GM18511 (cell line): ENCODE data around the gene NOTCH4.

Experiments used
- ATAC-seq: cut with Tn5 transposase; IDR thresholded peaks from one replicate; pipeline ENCODE4 v1.9.1; 2021; ENCODE audit warnings: mild to moderate bottlenecking, moderate library complexity; ENCODE audit not compliant: unreplicated experiment

The NOTCH4 gene

DNA sequence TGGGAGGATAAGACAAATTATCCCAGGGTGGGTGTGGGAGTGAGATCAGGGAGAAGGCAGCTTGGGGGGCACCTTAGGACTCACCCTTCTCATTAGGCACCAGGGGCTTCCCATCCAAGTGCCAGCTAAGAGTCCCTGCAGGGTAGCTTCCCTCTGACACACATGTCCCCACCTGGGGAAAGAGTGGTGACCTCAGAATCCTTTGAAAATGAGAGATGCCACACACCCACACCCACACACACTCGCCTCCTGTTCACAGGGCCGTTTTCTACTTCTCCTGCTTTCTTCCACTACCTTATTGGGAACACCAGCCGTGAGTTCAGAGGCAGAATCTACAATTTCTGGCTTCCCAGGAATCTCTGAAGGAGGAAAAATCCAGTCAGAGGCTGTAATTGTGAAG, 40.8 kb downstream of the NOTCH4 start:
- no peak for ATAC-seq

DNA sequence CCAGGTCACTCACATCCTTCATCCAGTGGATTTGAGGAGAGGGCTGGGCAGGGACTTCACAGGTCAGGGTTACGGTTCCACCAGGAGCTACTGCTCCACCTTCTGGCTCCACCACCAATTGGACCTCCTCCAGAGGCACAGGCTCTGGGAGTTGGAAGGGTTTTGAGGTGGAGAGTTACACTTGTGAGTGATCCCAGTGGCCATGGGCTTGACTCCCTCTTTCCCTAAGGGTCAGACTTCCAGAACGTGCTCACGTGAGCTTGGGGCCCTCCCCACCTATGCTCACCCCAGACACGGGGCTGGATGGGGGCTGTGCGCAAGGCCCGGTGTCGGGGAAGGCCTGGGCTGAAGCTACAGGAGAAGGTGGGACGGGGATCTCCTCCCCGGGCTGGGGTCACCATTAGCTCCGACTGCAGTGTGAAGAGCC, 41.3 kb downstream of the NOTCH4 start:
- ATAC-seq, result no peak

DNA sequence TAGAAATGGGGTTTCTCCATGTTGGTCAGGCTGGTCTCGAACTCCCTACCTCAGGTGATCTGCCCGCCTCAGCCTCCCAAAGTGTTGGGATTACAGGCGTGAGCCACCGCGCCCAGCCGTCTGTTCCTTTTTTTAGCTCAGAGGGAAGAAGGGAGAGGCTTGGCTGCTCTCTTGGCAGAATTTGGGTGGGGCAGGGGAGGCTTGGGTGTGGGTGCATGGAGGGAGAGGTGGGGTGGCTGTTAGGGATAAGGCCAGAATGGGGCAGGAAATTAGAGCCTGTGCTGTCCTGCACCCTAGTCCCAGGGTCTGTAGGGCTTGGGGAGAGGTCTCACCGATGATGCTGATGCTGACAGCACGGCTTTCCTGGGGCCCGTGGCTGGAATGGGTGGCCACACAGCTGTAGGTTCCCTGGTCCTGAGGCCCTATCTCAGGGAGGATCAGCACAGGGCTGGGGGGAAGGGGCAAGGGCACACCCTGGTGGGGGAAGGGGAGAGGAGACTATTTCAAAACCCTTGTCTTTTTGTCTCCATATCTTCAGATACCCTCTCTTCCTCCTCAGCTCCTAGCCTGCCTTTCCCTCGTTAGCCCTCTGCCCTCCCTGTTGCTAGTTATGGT, 41.8 kb downstream of the NOTCH4 start:
- no peak for ATAC-seq

DNA sequence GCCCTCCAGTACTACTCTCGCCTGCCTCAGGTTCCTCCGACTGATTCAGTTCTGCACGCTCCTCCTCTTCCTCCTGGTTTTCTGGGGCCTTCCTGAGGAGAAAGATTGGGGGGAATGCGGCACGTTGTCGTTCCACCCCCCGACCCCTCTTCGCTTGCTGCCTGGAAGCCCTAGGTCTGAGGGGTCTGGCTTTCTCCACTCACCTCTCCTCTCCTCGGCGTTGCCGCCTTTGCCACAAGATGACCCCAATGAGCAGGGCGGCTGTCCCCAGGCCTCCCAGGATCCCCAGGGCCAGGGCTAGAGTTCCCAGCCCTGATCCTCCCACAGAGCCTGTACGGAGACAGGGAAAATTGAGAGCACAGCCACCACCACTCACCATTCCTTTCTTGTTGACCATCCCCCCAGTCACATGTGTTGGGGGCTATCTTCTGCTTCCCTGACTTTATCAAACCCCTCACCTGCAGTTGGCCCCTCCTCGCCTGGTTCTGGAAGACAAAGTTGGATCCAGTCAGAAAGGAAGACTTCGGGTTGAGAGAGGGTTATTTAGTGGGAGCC, 42.6 kb downstream of the NOTCH4 start:
- ATAC-seq, result no peak

DNA sequence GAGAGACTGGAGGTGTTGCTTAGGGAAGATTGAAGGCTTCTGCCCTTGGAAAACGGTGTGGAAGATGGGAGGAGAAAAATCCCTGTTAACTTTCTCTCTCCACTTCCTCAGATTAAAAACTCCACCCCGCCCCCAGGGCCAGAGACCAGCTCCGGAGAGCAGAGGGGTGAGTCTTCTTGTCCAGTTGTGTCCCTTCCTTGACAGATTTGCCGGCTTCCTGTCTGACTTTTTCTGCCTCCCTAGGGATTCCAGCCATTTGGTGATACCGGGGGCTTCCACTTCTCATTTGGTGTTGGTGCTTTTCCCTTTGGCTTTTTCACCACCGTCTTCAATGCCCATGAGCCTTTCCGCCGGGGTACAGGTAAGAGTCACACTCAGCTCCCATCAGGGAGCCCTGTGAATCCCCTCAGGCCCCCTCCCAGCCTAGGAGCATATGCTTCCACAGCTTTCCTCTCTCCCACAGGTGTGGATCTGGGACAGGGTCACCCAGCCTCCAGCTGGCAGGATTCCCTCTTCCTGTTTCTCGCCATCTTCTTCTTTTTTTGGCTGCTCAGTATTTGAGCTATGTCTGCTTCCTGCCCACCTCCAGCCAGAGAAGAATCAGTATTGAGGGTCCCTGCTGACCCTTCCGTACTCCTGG, 44.0 kb downstream of the NOTCH4 start:
- no peak for ATAC-seq

DNA sequence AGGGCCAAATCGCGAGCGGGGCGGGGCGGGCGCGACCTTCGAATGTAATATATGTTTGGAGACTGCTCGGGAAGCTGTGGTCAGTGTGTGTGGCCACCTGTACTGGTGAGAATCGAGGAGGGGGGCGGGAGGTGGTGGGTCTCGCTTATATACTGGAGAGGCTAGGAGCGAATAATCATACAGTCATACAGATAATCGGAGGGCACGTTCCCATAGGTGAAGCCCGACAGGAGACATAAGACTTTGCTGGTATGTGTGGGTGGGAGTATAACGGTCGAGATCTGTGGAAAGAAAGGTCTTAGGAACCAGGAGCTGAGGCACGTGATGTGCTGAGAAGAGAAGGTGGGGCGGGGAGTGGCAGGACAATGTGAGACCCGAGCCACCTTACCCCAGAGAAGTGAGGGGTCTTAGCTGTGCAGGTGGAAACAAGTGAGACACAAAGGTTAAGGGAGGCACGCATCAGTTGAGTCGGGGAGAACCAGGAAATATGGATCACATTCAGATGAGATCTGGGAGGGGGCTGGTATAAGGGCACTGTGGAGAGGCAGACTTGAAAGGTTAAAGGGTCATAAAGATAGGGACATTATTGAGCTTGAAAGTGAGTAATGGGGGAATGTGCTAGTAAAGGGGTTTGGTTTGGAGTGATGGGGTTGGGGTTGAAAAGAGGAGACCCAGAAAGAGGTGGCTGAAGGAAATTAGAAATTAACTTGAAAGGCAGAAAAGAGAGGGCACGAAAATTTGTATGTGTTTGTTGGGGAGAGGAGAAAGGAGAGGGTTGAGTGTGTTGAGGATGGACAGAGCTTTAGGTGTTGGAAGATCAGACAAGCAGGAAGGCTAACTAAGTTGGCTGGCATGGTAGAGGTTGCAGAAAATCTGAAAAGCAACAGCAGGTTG, 45.1 kb downstream of the NOTCH4 start:
- no peak for ATAC-seq

DNA sequence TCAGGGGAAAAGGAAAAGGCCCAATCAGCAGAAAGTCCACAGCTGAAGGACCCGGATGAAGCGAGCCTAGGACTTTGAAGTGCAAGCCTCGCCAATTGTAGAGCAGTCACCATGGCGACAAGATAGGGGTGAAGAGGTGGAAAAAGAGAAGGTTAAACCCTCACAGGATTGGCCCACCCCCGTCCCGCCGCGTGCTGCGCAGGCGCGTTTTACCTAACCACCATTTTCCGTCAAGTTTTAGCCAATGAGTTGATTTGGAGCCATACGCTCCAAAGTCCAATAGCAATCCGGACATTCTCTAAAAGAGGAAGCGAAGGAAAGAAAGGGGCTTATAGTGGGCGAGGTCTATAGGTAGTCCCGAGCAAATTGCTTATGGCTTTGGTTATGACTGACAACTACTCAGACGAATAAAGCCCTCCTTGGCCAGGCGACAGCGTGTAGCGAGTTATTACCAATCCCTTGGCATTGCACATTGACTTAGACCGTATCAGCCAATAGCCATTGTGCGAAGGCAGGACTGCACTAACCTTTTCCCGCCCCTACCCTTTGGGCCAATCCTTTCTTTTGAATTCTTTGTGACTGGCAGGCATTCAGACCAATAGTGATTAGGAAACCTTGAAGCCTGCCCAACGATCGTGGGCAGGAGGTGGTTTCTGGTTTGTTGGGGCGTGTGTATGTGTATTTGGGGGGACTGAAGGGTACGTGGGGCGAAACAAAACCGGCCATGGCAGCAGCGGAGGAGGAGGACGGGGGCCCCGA, 45.9 kb downstream of the NOTCH4 start, which contains the start of gene RNF5:
TSS of gene RNF5 (plus strand) at position 618 of the 759 bp plus-strand sequence. CDS start at position 725, 107 bp downstream.
- ATAC-seq, result peak; percentile 83

DNA sequence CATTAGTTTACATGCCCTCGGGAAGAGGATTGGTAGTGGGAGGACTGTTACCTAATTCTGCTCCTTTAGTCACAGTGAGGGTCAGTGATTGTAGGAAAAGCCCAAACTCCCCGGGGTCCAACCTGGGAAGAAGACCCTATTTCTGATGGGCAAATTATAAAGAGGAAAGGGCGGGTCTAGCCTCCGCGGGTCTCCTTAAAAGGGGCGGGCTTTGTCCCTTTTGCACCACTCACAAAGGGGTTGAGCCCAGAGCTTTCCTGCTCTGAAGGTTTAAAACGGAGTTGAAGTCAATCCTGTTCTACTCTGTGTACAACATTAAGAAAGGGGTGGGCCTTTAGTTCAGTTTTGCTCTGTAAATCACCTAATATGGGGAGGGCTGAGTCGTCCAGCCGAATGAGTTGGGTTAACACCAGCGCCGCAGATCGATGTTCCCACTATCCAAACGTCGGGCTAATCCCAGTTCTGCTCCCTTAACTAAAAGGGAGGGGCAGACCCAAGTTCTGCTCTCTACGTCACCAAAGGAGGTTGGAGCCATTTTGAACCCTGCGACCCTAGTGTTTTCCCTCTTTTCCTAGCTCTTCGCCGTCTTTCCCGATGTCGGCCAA, 46.6 kb downstream of the NOTCH4 start:
- ATAC-seq, result no peak

DNA sequence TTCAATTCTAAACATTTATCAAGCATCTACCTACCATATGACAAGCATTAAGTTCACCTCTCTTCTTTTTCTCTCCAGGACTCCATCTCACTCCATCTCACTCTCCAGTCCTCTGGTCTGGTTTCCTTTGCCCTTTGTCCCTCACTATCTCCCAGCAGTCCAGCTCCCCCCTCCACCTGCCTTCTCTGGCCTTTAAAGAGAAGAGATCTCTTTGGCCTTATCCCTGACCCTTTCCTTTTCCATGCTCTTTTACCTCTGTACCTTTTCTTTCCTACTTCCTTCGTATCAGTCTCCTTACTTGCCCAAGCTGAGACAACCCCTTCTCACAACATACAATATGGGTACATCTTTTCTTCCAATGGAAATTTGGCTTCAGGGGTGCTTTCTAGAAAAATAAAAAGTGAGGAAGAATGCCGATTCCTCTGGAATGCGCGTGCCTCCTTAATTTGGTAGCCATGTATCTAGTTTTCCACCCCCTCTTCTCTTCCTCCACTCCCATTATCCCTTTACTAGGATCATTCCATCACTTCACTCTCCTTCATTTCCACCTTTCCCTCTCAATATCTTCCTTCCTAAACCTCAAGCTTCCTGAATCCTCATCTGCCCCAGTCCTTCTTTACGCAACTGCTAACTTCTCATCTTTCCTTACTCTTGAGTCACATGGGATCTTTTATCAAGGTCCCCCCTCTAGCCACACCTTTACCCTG, 47.2 kb downstream of the NOTCH4 start:
- ATAC-seq, result no peak

DNA sequence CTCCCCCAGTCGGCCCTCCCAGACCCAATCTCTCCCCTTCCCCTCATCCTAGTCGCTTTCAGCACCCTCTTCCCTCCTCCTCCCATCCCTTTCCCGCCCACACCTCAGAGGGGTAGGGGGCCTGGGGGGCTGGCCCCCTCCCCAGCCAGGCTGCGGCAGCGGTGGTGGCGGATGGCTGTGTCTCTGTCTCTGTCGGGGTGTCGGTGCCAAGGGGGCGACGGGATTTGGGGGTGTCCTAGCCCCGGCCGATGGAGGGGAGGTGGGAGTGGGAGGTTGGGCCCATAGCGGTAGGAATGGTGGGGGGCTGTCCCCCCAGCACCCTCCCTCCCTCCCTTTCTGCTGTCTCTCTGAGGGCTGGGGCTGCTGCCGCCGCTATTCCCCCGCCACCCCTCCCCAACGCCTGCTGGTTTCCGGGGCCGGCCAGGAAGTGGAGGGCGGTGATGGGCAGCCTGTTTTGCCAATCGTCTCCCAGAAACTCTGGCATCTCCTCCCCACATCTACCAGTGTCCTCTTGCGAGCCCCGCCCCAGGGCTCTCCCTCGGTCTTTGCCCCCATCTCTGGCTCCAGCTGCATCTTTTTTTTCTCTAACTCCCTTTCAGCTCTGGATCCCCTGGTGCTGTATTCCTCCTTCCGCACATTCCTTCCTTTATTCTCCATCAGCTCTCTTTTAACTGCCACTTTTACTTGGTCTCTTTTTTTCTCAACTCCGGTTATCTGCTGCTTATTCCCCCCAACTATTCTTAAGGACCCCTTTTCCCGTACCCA, 48.0 kb downstream of the NOTCH4 start, which contains the start of gene AGPAT1:
TSS of gene AGPAT1 (minus strand) at position 374 of the 765 bp plus-strand sequence. CDS start 4,588 bp downstream, outside the sequence.
- ATAC-seq, result no peak

DNA sequence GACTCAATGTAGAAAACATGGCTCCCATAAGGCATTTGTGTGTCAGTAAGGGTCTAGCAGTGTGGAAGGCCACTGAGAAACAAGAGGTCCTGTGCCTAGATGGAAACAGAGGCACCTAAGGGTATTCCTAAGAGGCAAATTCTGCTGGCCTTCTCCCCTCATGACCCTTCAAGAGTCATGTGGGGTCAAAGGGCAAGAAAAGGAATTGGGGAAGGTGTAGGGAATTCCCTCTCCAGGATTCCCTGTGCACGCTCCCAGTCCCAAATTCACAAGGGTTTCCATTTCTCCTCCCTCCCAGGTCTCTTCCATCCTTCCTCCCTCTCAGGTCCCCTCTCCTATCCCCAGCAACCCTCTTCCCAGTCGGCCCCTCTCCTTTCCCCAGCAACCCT, 48.6 kb downstream of the NOTCH4 start:
- ATAC-seq, result no peak

DNA sequence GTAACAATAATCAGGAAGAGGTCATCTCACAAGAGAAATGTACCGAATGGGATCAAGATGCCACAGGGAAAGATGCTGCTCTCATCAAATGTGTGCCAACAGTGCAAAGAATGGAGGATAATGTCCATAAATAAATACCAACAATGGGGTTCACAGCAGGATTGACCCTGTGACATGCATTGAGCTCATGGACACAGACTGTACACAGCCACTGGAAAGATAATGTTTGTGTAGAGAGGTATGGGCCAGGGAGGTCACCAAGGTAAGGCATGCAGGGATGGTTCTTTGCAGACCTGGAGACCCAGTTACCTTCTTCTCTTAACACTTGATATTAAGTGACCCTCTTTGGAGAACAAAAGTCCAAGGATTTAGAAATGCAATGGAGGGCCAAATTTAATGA, 49.5 kb downstream of the NOTCH4 start:
- ATAC-seq, result no peak

DNA sequence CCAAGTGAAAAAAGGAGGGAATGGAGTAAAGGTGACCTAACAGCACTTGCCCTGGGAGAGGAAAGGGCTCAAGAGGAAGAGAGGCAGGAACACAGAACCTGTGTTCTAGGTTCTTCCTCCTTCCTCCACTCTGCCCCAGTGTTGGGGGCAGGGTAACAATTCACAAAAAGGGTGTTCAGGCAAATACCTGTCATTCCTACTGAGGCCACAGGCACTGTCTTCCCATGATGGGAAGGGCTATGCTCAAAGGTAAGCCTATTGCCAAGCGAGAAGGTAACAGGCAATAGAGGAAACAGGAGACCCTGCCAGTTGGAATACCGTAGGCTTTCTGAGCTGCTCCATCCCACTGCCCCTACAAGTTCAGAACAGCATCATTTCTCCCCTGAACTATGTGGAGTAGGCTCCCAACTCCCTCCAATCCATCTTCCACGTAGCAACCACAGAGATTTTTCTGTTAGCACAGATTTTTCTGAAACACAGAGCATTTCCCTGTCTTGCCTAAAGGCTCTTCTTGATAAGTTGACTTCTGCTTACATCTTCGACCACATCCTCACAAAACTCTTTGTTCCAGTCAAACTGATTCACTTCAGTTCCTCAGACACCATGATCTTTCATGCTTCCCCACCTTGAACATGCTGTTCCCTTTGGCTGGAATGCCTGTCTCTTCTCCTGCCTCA, 50.7 kb downstream of the NOTCH4 start:
- no peak for ATAC-seq

DNA sequence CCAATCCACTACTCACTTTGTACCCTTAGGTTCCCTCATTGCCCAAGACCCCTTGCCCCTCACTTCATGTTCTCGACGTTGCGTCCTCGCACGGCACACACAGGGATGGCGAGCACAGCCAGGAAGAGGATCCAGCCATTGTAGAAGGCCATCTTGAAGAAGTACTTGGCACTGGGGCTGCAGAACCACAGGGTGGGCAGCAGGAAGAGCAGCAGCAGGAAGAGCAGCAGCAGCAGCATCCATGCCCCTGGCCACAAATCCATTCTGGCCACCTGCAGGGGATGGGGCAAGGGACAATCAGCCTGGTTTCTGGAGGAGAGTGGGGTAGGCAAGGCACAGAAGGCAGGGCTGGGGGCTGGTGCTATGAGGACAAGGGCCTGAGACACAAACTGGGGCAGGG, 52.6 kb downstream of the NOTCH4 start:
- no peak for ATAC-seq

DNA sequence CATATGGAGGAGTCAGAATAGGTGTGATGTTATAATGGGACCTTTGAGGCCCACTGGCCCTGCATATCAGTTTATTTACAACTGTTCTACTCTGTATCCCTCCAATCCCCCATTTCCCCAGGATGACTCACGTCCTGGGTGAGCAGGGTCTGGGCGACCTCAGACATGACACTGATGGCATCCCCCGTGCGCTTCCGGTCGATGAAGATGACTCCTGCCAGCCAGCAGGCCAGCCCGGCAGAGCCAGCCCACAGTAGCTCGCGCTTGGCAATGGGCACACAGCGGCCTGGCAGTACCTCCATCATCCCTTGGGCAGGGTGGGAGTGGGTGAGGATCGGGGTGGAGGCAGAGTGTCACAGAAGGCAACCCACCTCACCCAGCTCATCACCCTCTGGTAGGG, 53.6 kb downstream of the NOTCH4 start:
- no peak for ATAC-seq

DNA sequence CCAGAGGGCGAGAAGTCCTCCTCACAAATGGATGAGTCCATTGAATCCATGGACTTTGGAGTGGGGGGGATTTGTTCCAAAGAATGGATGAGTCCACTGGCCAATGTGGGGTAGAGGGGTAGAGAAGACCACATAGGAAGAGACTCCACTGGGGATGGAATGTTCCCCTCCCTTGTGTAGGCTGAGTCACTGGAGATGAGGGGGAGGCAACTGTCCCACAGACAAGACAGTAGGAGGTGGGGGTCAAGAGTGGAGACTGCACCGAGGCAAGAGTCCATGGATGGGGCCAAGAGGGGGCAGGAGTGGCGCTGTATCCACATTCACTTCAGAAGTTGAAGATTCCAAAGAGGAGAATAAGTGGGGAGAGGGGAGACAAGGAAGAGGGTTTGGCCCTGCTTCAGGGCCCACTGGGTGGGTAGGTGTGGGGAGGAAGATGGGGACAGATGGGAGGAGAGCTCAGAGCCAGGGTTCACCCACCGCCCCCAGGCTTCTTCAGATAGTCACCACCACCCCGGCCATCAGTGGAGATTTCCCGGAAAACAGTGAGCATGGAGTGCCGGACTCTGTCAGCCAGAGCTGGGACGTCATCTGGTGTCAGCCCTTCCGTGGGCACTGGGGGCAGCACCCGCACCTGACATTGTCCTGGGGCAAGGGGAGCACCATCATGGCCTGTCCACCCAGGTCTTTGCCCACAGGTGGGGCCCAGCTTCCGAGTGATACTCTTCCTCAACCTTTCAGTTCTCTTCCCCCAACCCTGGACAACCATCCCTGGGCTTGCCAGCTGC, 54.9 kb downstream of the NOTCH4 start:
- no peak for ATAC-seq

DNA sequence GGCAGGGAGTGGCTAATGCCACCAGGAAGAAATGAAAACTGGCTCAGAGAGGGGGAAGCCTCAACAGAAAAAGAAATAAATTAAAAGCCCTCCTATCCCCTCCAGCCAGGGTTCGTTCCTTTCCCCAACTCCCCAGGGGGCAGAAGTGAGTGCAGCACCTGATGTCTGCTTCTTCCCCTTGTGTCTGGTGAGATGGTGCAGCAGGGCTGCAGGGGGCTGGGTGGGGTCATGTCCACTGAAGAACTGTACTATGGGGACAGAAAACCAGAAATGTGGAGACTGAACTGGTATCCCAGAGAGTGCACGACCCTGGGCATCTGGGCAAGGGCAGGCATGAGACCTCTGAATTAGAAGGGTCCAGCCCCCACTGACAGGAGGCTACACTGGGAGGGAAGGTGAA, 55.5 kb downstream of the NOTCH4 start:
- ATAC-seq, result no peak
